HAP-1 (cell line): ENCODE measurements around the gene GLIPR1.
"Not testable (repeated sequence)": the region's sequence is repeated elsewhere in the genome, so short reads cannot be mapped to it uniquely, and the experiment has no call there.

Source experiments
- DNase-seq, 2 experiments: peaks; one replicate each; pipeline ENCODE4 v3.0.0-alpha.2; 2016 to 2020; ENCODE audit warnings: low spot score in 2 of 2
- H3K27me3 ChIP-seq: fragments of 250-450 bp; sonication (Bioruptor Pico); 2 replicates; pipeline ENCODE4 v1.5.1; 2020; ENCODE audit warnings: low read depth, mild to moderate bottlenecking, moderate library complexity
- H3K36me3 ChIP-seq: fragments of 250-450 bp; sonication (Bioruptor Pico); replicated peaks from 2 replicates; pipeline ENCODE4 v1.5.1; 2020; ENCODE audit warnings: mild to moderate bottlenecking
- H3K4me1 ChIP-seq: fragments of 250-450 bp; sonication (Bioruptor Pico); 2 replicates; pipeline ENCODE4 v1.5.1; 2020; ENCODE audit warnings: mild to moderate bottlenecking
- H3K4me3 ChIP-seq: fragments of 250-450 bp; sonication (Bioruptor Pico); 2 replicates; pipeline ENCODE4 v1.5.1; 2020; ENCODE audit warnings: mild to moderate bottlenecking, moderate library complexity
- H3K9me3 ChIP-seq: fragments of 250-450 bp; sonication (Bioruptor Pico); 2 replicates; pipeline ENCODE4 v1.5.1; 2020; ENCODE audit warnings: mild to moderate bottlenecking, moderate library complexity
- in situ Hi-C: fragments of 300-500 bp; cut with MboI; formaldehyde crosslinking; loops from 3 replicates; pipeline ENCODE4 v1.14.3; 2020; ENCODE audit warnings: low sequenced_read_pairs, inconsistent platforms, mixed read lengths

The GLIPR1 gene

DNA sequence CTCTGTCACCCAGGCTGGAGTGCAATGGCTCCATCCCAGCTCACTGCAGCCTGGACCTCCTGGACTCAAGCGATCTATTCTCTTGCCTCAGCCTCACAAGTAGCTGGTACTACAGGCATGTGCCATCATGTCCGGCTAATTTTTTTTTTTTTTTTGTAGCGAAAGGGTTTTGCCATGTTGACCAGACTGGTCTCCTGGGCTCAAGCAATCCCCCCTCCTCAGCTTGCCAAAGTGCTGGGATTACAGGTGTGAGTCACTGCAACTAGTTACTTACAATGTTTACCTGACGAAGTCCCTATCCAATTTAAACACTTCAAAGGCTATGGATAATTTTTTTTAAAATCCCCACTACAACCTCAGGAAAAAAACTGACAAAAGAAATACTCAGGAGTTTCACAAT is 29.1 kb downstream of the GLIPR1 start:
- Histone ChIP-seq H3K4me1 (peaks cover 12% of the 10 kb centered on the region), H3K27me3 (no peaks in the 10 kb centered on the region), H3K9me3 (no peaks in the 10 kb centered on the region), H3K4me3 (no peak overlapping the region; the same call in 1 of the 2 replicates), H3K36me3 (peaks cover 15% of the 10 kb centered on the region)
- in situ Hi-C loops, result loop anchor here (5.0 kb wide), 1 partner anchor 523 kb away; the partner anchor contains the start of gene PHLDA1
- DNase-seq, result no peak

DNA sequence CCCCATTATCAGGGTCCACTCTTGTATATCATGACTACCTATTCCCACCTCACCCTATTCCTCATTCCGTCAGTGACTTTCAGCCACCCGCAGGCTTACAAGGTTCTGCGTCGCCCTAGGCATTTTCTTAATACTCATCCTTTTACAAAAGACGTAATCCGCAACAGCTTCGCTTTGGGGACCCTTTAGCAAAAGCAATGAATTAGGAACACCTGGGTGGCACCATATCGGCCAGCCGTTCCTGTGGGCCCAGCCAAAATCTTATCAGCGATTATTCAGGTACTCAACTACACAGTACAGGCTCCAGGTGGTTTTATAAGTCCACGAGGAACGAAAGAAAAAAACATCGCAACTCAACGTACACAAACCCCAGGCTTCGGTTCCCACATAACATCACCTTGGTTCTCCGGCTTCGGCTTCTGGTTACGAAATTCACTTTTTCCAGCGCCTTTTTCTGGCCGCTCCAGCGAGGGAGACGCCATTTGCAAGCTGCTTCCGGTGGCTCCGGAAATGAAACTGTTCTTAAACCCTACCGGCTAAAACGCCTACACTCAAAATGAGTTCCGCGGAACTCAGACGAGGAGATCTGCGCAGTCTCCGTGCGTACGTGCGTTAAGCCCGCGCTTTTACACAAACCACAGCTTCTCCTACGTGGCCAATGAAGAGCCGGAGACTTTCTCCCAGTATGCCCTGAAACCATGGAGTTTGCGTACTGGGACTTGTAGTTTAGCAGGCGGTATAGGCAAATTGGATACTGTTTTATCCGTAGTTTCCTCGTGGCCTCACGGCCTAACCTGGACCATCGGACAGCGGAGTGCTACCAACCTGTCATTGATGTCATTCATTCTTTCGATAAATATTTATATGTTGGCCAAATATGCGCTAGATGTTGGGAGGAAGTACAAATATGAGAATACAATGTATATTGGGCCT is 30.8 kb downstream of the GLIPR1 start, which contains the start of gene KRR1:
TSS of gene KRR1 (minus strand) at position 494 of the 933 bp plus-strand sequence. CDS start at position 482, 12 bp downstream.
- in situ Hi-C loops, result loop anchor here (5.0 kb wide), 1 partner anchor 521 kb away; the partner anchor contains the start of gene PHLDA1
- Histone ChIP-seq H3K4me1 (peaks cover 12% of the 10 kb centered on the region), H3K36me3 (no peaks in the 10 kb centered on the region), H3K9me3 (no peaks in the 10 kb centered on the region), H3K27me3 (no peaks in the 10 kb centered on the region), H3K4me3 (peak within 1 kb of the TSS; percentile 77)
- peak; percentile 92 to 98 for DNase-seq

DNA sequence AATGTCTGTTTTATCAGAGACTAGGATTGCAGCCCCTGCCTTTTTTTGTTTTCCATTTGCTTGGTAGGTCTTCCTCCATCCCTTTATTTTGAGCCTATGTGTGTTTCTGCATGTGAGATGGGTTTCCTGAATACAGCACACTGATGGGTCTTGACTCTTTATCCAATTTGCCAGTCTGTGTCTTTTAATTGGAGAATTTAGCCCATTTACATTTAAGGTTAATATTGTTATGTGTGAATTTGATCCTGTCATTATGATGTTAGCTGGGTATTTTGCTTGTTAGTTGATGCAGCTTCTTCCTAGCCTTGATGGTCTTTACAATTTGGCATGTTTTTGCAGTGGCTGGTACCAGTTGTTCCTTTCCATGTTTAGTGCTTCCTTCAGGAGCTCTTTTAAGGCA is 40.7 kb downstream of the GLIPR1 start:
- H3K4me3 ChIP-seq, in situ Hi-C loops, H3K9me3 ChIP-seq, H3K4me1 ChIP-seq, H3K27me3 ChIP-seq, DNase-seq, H3K36me3 ChIP-seq: not testable (repeated sequence)

DNA sequence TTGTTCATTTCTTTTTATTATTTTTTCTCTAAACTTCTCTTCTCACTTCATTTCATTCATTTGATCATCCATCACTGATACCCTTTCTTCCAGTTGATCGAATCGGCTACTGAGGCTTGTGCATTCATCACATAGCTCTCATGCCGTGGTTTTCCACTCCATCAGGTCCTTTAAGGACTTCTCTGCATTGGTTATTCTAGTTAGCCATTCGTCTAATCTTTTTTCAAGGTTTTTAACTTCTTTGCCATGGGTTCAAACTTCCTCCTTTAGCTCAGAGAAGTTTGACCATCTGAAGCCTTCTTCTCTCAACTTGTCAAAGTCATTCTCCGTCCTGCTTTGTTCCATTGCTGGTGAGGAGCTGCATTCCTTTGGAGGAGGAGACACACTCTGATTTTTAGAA is 41.6 kb downstream of the GLIPR1 start:
- H3K36me3 ChIP-seq, DNase-seq, in situ Hi-C loops, H3K27me3 ChIP-seq, H3K4me3 ChIP-seq, H3K4me1 ChIP-seq, H3K9me3 ChIP-seq: not testable (repeated sequence)

DNA sequence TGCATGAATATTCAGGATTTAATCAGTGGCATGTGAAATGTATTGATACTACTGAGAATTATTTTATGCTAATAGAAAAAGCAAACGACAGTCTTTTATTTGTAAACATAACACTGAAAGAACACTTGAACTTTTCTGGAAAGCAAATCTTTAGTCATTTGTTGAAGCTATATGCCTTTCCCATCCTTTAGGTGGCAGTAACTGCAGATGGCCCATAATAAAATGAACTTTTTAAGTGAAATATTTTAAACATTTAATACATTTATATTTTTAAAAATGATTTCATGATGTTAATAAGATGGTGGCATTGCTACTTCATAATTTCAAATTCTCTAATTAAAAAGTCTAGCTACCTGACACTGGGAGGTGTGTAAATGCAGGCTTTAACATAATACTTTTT is 44.7 kb downstream of the GLIPR1 start:
- no peaks in the 10 kb centered on the region for H3K36me3 ChIP-seq
- no peak overlapping the region for H3K4me3 ChIP-seq
- DNase-seq, result no peak
- in situ Hi-C loops, result no loop called here
- no peaks in the 10 kb centered on the region for H3K9me3 ChIP-seq
- H3K4me1 ChIP-seq, result no peaks in the 10 kb centered on the region
- peaks cover 8% of the 10 kb centered on the region; the same call in 1 of the 2 replicates for H3K27me3 ChIP-seq

DNA sequence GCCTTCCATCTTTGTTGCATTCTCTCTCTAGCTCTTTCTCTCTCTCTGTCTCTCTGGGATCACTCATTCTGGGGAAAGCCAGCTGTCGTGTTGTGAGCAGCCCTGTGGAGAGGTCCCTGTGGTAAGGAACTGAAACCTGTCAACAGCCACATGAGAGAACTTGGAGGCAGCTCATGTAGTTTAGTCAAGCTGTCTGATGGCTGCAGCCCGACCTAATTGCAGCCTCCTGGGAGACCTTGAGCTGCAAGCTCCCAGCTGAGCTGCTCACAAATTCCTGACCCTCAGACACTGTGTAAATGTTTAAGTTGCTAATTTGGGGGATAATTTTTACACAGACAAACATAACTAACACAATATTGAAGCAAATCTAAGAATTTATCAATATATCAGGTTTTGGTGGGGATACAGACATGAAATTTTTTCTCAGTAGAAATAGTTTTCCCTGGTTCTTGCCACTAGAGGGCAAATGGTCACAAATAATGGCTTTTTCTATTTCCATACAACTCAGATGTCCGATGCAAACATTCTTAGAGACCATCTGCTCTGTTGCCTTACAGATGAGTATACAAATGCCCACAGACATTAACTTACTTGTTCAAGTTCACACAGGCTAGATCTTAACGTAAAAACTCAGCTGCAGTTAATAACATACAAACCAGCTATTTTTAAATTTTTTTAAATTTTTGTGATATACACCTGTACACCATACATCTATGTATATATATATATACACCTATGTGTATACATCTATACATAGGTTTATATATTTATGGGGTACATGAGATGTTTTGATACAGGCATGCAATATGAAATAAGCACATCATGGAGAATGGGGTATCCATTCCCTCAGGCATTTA is 46.3 kb downstream of the GLIPR1 start:
- H3K27me3 ChIP-seq, result peaks cover 5% of the 10 kb centered on the region; the same call in 1 of the 2 replicates
- no peaks in the 10 kb centered on the region for H3K9me3 ChIP-seq
- in situ Hi-C loops, result no loop called here
- DNase-seq, result peak; percentile 9 to 71
- no peak overlapping the region for H3K4me3 ChIP-seq
- H3K4me1 ChIP-seq, result no peaks in the 10 kb centered on the region
- H3K36me3 ChIP-seq, result no peaks in the 10 kb centered on the region

DNA sequence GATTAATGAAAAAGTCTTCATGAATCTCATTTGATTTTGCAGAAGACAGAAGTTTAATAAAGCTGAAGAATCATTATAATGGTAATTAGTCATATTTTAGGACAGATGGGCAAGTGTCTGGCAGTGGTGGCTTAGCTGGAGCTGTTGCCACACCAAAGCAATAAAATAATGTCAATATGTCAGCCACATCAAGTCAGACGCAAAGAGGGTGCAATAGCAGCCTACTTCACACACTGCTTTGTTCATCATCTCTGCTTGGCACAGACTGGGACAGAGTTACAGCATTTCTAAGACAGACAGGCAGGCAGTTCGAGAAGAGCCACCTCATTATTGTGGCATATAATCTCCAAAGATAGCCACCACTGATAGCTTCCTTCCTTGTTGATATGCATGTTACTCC is 47.7 kb downstream of the GLIPR1 start:
- Histone ChIP-seq H3K4me1 (no peaks in the 10 kb centered on the region), H3K9me3 (no peaks in the 10 kb centered on the region), H3K4me3 (no peak overlapping the region), H3K36me3 (no peaks in the 10 kb centered on the region), H3K27me3 (peaks cover 5% of the 10 kb centered on the region; the same call in 1 of the 2 replicates)
- in situ Hi-C loops, result no loop called here
- DNase-seq, result no peak

DNA sequence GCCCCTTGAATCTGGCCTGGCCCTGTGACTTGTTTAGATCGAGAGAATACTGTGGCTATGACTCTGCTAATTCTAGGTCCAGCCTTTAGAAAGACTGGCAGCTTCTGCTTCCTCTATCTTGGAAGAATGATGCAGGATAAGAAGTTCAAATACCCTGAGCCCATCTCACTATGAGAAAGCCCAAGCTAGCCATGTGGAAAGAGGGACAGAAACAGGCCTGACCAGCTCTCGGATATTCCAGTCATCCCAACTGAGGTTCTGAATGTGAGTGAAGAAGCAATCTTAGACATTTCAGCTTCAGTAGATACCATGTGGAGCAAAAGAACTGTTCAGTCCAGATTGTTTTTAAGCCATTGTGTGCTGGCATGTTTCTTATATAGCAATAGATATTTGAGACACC is 48.1 kb downstream of the GLIPR1 start:
- Histone ChIP-seq H3K9me3 (no peaks in the 10 kb centered on the region), H3K4me3 (no peak overlapping the region), H3K36me3 (no peaks in the 10 kb centered on the region), H3K27me3 (peaks cover 5% of the 10 kb centered on the region; the same call in 1 of the 2 replicates), H3K4me1 (no peaks in the 10 kb centered on the region)
- DNase-seq, result no peak
- in situ Hi-C loops, result no loop called here

DNA sequence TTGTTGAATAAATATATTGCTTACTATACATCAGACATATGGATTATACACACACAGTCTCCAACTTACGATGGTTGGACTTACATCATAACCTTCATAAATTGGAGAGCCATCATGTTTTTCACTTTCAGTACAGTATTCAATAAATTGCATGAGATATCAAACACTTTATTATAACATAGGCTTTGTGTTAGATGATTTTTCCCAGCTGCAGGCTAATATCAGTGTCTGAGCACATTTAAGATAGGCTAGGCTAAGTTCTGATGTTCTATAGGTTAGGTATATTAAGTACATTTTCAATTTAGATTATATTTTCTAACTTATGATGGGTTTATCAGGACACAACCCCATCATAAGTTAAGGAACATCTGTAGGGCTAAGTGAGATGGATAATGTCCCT is 48.8 kb downstream of the GLIPR1 start:
- Histone ChIP-seq H3K4me1 (no peaks in the 10 kb centered on the region), H3K27me3 (peaks cover 5% of the 10 kb centered on the region; the same call in 1 of the 2 replicates), H3K36me3 (no peaks in the 10 kb centered on the region), H3K4me3 (no peak overlapping the region), H3K9me3 (no peaks in the 10 kb centered on the region)
- in situ Hi-C loops, result no loop called here
- no peak for DNase-seq

DNA sequence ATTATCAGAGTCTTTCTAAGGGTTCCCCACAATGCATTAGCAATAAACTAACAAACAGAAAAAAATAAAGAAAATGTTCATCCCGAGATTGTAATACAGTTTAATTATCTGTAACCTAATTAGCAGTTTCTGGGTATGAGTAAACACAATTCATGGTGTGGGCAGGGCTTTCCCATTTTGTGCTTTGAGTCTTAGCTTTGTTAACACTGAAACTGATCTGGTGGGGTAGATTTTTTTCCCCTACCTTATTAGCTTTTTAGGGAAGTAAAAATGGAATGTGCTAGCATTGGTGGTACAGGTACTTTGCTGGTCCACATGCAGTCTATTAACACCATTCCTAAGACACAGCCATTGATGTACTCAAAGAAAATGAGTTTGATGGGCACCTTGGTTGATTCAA is 49.3 kb downstream of the GLIPR1 start:
- Histone ChIP-seq H3K9me3 (no peaks in the 10 kb centered on the region), H3K4me1 (no peaks in the 10 kb centered on the region), H3K27me3 (peaks cover 5% of the 10 kb centered on the region; the same call in 1 of the 2 replicates), H3K4me3 (no peak overlapping the region), H3K36me3 (no peaks in the 10 kb centered on the region)
- no peak for DNase-seq
- in situ Hi-C loops, result no loop called here

DNA sequence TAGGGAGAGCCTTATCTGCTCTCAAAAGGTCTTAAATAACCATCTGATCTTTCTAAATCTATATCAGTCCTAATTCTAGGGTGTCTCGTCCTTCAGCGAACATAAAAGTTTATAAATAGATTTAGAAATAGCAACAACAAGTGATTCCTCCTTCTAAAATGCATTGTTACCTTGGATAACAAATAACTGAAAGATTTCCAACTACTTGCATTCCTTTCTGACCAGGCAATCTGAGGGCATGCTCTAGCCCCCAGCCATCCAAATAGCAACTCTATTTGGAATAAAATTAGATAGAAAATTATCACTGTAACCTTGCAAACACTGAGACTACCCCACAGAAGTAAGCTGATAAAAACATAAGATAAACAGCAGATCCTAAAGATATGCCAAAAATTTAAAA is 52.7 kb downstream of the GLIPR1 start:
- Histone ChIP-seq H3K36me3 (no peaks in the 10 kb centered on the region), H3K27me3 (no peaks in the 10 kb centered on the region), H3K4me1 (no peaks in the 10 kb centered on the region), H3K4me3 (no peak overlapping the region), H3K9me3 (no peaks in the 10 kb centered on the region)
- no peak for DNase-seq
- in situ Hi-C loops, result no loop called here

DNA sequence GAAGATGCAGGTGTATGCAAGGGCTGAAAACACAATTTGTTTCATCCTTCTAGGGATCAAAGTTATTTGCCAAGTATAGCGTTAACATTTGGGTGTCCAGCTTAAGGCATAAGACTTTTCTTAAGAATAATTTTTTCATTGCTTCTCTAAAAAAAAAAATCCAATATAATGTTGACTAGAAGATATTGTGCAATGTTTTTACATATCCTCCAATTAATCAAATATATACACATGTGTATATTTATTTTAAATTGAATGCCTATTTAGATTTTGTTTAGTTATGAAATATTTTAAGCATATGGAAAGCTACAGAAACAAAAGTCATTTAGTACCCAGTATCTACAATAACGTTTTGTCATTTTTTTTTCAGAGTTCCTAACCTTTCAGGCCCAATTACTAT is 59.3 kb downstream of the GLIPR1 start:
- in situ Hi-C loops, result no loop called here
- no peaks in the 10 kb centered on the region for H3K9me3 ChIP-seq
- no peak for DNase-seq

DNA sequence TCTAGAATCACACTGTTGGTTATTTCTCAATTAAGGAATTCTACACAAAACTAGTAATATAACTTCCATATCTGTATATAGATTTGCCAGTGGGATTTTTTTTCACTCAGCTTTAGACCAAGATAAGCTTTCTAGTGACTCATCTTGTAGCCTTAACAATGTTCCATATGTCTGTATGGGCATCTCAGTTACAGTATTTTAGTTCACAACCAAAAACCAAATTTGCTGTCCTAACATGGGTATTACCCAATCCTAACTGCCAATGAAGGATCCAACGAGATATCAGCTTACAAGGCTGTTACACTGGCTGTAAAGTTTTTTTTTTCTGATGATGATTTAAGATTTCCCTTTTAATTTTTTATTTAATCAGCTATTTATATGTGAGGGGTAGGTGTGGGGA is 62.4 kb downstream of the GLIPR1 start:
- Histone ChIP-seq H3K9me3 (no peaks in the 10 kb centered on the region), H3K4me1 (no peaks in the 10 kb centered on the region), H3K27me3 (peaks cover 5% of the 10 kb centered on the region; the same call in 1 of the 2 replicates), H3K4me3 (no peak overlapping the region), H3K36me3 (no peaks in the 10 kb centered on the region)
- DNase-seq, result no peak
- in situ Hi-C loops, result no loop called here

More for the DNA sequence above, 59.3 kb downstream of the GLIPR1 start:
- no peaks in the 10 kb centered on the region for H3K36me3 ChIP-seq
- H3K27me3 ChIP-seq, result peaks cover 5% of the 10 kb centered on the region; the same call in 1 of the 2 replicates
- no peak overlapping the region for H3K4me3 ChIP-seq
- no peaks in the 10 kb centered on the region for H3K4me1 ChIP-seq
